Cardiac muscle cell (in vitro differentiated cells and primary cell): ENCODE data around the gene ABR. TPM values are rescaled to one million over a fixed set of nuclear protein-coding genes. Genes with fewer than 3 reads are reported as not detected.

ENCODE experiments used
- DNase-seq, 2 donors: peaks; one replicate each; pipeline versions ENCODE4 v3.0.0 to v3.0.0-alpha.2; 2010 to 2017; ENCODE audit warnings: low read depth in 1 of 2, low spot score in 1 of 2
- H3K27ac ChIP-seq: fragments of 200-600 bp; sonication (generic); 2 replicates; pipeline ENCODE4 v1.5.1; 2016
- H3K27me3 ChIP-seq: fragments of 200-600 bp; sonication (generic); 2 replicates; pipeline ENCODE4 v1.6.0; 2016; ENCODE audit warnings: control low read depth
- H3K36me3 ChIP-seq: fragments of 200-600 bp; sonication (generic); 2 replicates; pipeline ENCODE4 v1.5.1; 2016; ENCODE audit warnings: control low read depth
- H3K4me1 ChIP-seq: fragments of 200-600 bp; sonication (generic); 2 replicates; pipeline ENCODE4 v1.8.1; 2017; ENCODE audit warnings: low read depth, mild to moderate bottlenecking, mixed run types
- H3K4me3 ChIP-seq: fragments of 200-600 bp; sonication (generic); 2 replicates; pipeline ENCODE4 v1.5.1; 2016; ENCODE audit warnings: mild to moderate bottlenecking
- H3K9me3 ChIP-seq: fragments of 200-600 bp; sonication (generic); 2 replicates; pipeline ENCODE4 v1.5.1; 2017; ENCODE audit warnings: low read depth, mild to moderate bottlenecking, control low read depth
- polyA plus RNA-seq: library from polyadenylated mRNA; unstranded; fragments of >200 nt; fragmentation: Nextera tagmentation; extraction: Ambion mirVana; gene quantifications from 2 replicates; pipeline ENCODE4 v1.2.1, GENCODE V29; 2016
- total RNA-seq: library from RNA; depleted of rRNA; stranded (reverse); fragments of >200 nt; gene quantifications from 2 replicates; pipeline ENCODE4 v1.2.3, GENCODE V29; 2016
- TF ChIP-seq, protein P1 (sequence below): IDR thresholded peaks from 2 replicates; pipeline ENCODE4 v1.5.1; 2012; ENCODE audit warnings: low read depth, mild to moderate bottlenecking, low read length

The ABR gene
- total and polyA plus RNA-seq, 2 experiments from 2014 or later: 23.5 to 67.5 TPM

DNA sequence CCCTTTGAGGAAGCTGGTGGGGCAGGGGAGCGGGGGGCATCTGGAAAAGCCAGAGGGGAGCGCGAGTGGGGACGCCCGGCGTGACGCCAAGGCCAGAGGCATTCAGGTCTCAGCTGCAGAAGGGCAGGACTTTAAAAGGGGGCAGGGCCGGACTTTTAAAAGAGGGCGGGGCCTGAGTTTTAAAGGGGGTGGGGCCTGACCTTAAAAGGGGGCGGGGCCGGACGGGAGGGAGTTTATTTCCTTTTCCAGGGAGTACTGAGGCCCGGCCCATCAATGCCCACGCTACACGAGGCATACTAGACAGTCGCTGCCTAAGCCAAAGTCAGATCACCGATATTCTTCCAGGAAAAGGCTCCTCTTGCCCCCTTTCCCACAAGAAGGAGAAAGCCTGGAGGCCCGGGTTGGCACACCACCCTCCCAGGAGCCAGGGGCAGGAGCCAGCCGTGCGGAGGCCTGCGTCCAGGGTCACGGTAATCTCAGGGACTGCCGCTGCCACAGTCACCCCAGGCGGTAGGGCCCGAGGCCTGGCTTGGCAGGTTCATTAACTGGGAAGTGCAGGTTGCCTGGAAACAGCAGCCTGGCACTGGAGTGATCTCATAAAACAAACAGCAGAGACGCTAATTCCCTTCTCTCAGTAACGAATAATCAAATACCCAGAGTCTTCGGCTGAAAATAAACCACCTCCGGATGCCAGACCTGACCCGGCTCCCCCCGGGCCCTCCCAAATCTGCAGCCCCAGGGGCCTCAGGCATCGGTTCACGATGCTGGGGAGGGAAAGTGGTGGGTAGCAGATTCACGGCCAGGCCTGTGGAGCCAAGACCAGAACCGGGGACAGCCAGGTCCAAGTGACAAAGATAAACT lies 92.2 kb downstream of the ABR start:
- H3K27ac ChIP-seq: peak overlapping the region; percentile 35
- peaks cover 9% of the 10 kb centered on the region for H3K4me1 ChIP-seq
- DNase-seq: peak in 1 of 2 donors; percentile 50
- TF ChIP-seq, protein P1, sequence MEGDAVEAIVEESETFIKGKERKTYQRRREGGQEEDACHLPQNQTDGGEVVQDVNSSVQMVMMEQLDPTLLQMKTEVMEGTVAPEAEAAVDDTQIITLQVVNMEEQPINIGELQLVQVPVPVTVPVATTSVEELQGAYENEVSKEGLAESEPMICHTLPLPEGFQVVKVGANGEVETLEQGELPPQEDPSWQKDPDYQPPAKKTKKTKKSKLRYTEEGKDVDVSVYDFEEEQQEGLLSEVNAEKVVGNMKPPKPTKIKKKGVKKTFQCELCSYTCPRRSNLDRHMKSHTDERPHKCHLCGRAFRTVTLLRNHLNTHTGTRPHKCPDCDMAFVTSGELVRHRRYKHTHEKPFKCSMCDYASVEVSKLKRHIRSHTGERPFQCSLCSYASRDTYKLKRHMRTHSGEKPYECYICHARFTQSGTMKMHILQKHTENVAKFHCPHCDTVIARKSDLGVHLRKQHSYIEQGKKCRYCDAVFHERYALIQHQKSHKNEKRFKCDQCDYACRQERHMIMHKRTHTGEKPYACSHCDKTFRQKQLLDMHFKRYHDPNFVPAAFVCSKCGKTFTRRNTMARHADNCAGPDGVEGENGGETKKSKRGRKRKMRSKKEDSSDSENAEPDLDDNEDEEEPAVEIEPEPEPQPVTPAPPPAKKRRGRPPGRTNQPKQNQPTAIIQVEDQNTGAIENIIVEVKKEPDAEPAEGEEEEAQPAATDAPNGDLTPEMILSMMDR: no peak
- no peaks in the 10 kb centered on the region for H3K9me3 ChIP-seq
- H3K36me3 ChIP-seq: peaks cover 5% of the 10 kb centered on the region
- no peak overlapping the region for H3K4me3 ChIP-seq
- no peaks in the 10 kb centered on the region for H3K27me3 ChIP-seq

DNA sequence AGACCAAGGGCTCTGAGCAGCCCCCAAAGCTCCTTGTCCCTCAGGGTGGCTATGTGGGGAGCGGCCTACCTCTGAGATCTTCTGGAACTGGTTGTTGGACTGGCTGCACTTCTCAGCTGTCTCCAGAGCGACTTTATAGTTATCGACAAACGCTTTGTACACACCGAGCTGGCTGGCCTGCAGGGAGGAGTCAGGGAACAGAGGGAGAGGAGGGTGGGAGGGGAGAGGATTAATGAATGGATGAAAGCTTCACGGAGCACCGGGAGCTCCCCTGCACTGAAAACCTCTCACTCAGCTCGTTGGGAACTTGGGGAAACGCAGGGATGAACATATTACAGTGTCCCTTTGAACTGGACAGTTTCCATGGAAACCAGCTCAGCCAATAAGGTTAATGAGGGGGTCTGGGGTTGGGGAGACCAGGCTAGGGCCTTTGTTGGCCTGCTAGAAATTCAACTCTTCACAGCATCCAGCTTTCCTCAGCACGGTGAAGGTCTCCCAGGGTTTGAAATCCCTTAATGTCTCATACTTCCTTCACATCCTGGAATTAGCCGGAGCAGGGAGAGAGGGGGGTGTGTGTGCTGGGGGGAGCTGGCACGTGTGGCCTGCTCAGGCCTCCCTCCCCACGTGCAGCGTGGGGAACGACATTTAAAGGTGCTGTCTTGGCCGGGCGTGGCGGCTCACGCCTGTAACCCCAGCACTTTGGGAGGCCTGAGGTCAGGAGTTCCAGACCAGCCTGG lies 96.2 kb downstream of the ABR start:
- H3K4me3 ChIP-seq: no peak overlapping the region
- no peaks in the 10 kb centered on the region for H3K9me3 ChIP-seq
- no peak for DNase-seq
- TF ChIP-seq, protein P1: no peak
- H3K36me3 ChIP-seq: peaks cover 4% of the 10 kb centered on the region
- peak overlapping the region; percentile 51 for H3K27ac ChIP-seq
- no peaks in the 10 kb centered on the region for H3K27me3 ChIP-seq
- peaks cover 7% of the 10 kb centered on the region for H3K4me1 ChIP-seq

DNA sequence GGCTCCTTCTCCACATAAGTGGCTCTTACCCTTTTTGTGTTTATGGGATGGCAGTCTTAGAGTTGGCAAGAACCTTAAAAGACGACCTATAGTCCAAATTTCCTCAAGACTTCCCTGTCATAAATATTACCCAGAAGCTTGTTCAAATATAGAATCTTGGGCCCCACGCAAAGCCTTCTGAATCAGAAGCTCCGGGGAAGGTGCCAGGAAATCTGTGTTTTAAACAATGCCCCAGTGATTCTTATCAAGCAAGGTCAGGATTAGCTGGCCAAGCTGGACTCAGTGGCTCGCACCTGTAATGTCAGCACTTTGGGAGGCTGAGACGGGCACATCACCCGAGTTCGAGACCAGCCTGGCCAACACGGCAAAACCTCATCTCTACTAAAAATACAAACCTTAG lies 97.2 kb downstream of the ABR start:
- Histone ChIP-seq H3K27me3 (no peaks in the 10 kb centered on the region), H3K36me3 (peaks cover 4% of the 10 kb centered on the region), H3K27ac (no peak overlapping the region), H3K4me1 (peaks cover 11% of the 10 kb centered on the region), H3K4me3 (no peak overlapping the region), H3K9me3 (no peaks in the 10 kb centered on the region)
- TF ChIP-seq, protein P1: no peak
- peak in 1 of 2 donors; percentile 54 for DNase-seq

DNA sequence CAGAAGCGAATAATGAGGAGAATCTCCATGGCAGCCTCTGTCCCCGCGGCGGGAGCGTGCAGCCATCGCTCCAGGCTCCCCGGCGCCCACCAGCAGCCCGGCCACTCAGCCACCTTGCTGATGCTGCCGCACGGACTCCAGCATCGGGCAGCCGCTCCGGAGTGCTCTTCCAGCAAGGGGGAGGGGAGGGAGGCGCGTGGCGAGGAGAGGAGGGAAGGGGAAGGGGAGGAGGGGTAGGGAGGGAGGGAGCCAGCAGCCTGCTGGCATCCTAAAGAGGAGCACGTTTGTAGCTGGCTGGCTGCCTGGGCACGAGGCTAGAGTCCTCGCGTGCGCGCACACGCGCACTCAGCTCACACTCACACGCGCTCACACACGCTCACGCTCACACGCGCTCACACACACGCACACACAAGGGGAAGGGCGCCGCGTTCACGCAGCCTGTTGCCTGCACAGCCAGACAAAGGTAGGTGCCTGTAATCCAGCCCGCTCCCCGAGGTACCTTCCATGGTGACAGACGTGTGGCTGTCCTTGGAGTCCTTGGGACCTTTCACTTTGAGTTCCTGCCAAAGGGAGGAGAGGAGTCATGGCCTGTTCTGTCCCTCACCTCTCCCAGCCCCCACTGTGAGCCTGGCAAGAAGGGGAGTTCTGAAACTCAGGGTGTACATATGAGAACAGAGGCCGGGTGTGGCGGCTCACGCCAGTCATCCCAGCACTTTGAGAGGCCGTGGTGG lies 100.8 kb downstream of the ABR start:
- TF ChIP-seq, protein P1: no peak
- Histone ChIP-seq H3K36me3 (peaks cover 4% of the 10 kb centered on the region), H3K4me1 (peaks cover 32% of the 10 kb centered on the region), H3K27ac (no peak overlapping the region), H3K9me3 (no peaks in the 10 kb centered on the region), H3K27me3 (no peaks in the 10 kb centered on the region), H3K4me3 (no peak overlapping the region)
- peak in 1 of 2 donors; percentile 51 for DNase-seq

DNA sequence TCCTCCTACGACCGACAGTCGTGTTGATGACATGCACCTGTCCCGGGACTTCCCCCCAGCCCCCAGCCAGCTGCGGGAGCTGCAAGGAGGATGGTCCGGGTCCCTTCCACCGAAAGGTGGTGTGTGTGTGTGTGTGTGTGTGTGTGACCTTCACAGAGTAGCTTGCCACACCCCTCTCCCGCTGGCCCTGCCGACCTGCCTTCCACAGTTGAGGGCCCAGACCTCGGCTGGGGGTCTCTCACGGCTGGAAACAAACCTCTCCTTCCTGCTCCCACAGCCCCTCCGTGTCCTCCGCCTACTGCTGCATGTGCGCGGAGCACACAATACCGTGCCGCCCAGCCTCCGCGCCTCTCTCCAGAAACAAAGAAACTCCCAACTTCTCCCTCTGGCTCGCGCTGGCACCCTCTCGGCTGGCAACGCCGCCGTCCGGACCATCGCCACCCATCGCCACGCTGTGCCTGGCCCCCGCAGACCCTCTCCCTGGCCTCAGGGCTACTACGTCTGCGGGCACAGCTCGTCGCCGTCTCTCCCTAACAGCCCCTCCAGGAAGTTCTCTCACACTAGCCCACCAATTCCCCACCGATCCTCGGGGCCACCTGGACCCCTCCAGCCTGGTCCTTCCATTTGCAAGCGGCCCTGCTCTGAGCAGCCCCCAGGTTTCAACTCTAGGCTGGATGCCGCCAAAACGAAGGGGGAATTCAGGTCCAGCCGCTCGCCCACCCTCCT lies 101.6 kb downstream of the ABR start:
- DNase-seq: no peak
- H3K4me1 ChIP-seq: peaks cover 32% of the 10 kb centered on the region
- no peak overlapping the region for H3K4me3 ChIP-seq
- H3K9me3 ChIP-seq: no peaks in the 10 kb centered on the region
- no peak overlapping the region for H3K27ac ChIP-seq
- no peaks in the 10 kb centered on the region for H3K27me3 ChIP-seq
- peaks cover 4% of the 10 kb centered on the region for H3K36me3 ChIP-seq
- TF ChIP-seq, protein P1: no peak
